Activated CD8-positive, alpha-beta memory T cell treated with anti-CD3 and anti-CD28 coated beads, Interleukin-2, amount 10 ng/mL, durations not matched to agents 7 days and 5 days (primary cell): ENCODE data around the gene INPP5D. TPM values are rescaled to one million over a fixed set of nuclear protein-coding genes. Genes with fewer than 3 reads are reported as not detected.

Experiments
- ATAC-seq: fragments of 150-1000 bp; cut with Tn5 transposase; one replicate; pipeline ENCODE4 v1.10.0; 2021; ENCODE audit warnings: moderate library complexity
- CTCF ChIA-PET: fragments of 350-600 bp; sonication (Branson Sonifier 250); formaldehyde crosslinking; loops from one replicate; lab custom pipeline; 2021; ENCODE audit warnings: antibody characterized with exemption; lab: Charles Lee
- DNase-seq: peaks from one replicate; pipeline ENCODE4 v3.0.0-alpha.2; 2020
- H3K27ac Mint-ChIP-seq: one replicate; pipeline ENCODE4 v1.8.0; 2021; ENCODE audit warnings: mild to moderate bottlenecking, mixed read lengths
- H3K27me3 Mint-ChIP-seq: one replicate; pipeline ENCODE4 v1.8.0; 2021; ENCODE audit warnings: mixed read lengths
- H3K36me3 Mint-ChIP-seq: one replicate; pipeline ENCODE4 v1.8.0; 2021; ENCODE audit warnings: mild to moderate bottlenecking, mixed read lengths
- H3K4me1 Mint-ChIP-seq: one replicate; pipeline ENCODE4 v1.8.0; 2021; ENCODE audit warnings: mixed read lengths
- H3K4me3 Mint-ChIP-seq: one replicate; pipeline ENCODE4 v1.8.0; 2021; ENCODE audit warnings: mild to moderate bottlenecking, moderate library complexity, mixed read lengths
- H3K9me3 Mint-ChIP-seq: one replicate; pipeline ENCODE4 v1.8.0; 2022; ENCODE audit warnings: low read depth, mixed read lengths
- total RNA-seq, 2 experiments: library from RNA; stranded (reverse); gene quantifications; one replicate each; pipeline ENCODE4 v1.2.3, GENCODE V29; 2021

INPP5D gene
- total RNA-seq, 2 experiments from 2014 or later: 140 to 152 TPM

GRCh38 chr2:233023007-233023760 is 37.0 kb upstream of the INPP5D start:
- Mint-ChIP-seq H3K4me1 (no peaks in the 10 kb centered on the region), H3K9me3 (no peaks in the 10 kb centered on the region), H3K27ac (no peak overlapping the region), H3K36me3 (no peaks in the 10 kb centered on the region), H3K4me3 (no peak overlapping the region), H3K27me3 (peaks cover 3% of the 10 kb centered on the region)
- DNase-seq (no peak), ATAC-seq (no peak)
- CTCF ChIA-PET: no interaction called here

GRCh38 chr2:233023761-233024410 is 36.3 kb upstream of the INPP5D start:
- Mint-ChIP-seq H3K36me3 (no peaks in the 10 kb centered on the region), H3K27me3 (peaks cover 4% of the 10 kb centered on the region), H3K9me3 (no peaks in the 10 kb centered on the region), H3K27ac (no peak overlapping the region), H3K4me1 (no peaks in the 10 kb centered on the region), H3K4me3 (no peak overlapping the region)
- CTCF ChIA-PET: no interaction called here
- no peak for ATAC-seq
- DNase-seq: no peak

DNA sequence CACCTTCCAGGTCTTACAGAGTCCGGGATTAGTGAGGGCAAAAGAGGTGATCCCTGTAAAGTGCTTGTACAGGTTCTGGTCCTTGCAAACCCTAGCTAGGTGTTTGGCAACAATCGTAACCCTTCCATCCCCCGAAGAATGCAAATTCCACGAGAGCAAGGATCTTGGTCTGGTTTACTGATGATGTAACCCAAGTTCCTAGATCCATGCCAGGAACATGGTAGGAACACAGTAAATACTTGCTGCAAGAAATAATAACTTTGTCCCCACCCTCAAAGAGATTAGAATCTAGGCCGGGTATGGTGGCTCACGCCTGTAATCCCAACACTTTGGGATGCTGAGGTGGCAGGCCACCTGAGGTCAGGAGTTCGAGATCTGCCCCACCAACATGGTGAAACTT is 34.4 kb upstream of the INPP5D start:
- Mint-ChIP-seq H3K36me3 (no peaks in the 10 kb centered on the region), H3K27me3 (peaks cover 4% of the 10 kb centered on the region), H3K9me3 (no peaks in the 10 kb centered on the region), H3K4me3 (no peak overlapping the region), H3K4me1 (no peaks in the 10 kb centered on the region), H3K27ac (no peak overlapping the region)
- ATAC-seq: no peak
- DNase-seq: no peak
- CTCF ChIA-PET: no interaction called here

DNA sequence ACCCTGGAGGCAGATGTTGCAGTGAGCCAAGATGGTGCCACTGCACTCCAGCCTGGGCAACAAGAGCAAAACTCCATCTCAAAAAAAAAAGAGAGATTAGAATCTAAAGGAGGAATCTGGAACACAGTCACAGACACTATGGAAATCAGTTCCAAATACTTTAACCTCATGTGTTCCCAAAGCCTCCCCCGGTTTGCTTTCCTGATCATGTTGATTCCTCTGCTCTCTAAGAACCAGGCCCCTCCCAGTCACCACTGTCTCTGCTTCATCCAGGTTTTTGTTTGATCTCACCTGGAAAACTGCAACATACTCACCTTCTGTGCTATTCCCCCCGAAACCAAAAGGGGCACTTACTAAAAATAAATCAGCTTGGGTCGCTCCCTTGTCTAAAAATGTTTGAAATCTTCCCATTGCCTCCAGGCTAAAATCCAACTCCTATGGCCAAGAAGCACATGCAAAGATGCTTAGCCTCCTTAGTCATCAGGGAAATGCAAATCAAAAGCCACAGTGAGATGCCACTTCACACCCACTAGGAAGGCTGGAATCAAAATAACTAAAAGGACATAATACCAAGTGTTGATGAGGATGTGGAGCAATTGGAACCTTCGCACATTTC is 33.8 kb upstream of the INPP5D start:
- Mint-ChIP-seq H3K27ac (no peak overlapping the region), H3K9me3 (no peaks in the 10 kb centered on the region), H3K36me3 (no peaks in the 10 kb centered on the region), H3K4me3 (no peak overlapping the region), H3K27me3 (peaks cover 4% of the 10 kb centered on the region), H3K4me1 (no peaks in the 10 kb centered on the region)
- CTCF ChIA-PET: no interaction called here
- no peak for DNase-seq
- no peak for ATAC-seq

DNA sequence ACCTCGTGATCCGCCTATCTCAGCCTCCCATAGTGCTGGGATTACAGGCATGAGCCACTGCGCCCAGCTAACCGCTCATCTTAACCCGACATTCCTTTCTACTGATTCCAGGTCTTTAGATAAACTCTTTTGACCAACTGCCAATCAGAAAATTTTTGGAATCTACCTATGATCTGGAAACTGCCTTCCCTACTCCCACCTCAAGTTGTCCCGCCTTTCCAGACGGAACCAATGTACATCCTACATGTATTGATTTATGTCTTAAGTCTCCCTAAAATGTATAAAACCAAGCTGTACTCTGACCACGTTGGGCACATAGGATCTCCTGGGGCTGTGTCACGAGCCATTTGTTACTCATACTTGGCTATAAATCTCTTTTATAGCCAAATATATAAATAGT is 30.8 kb upstream of the INPP5D start:
- no peaks in the 10 kb centered on the region for H3K4me1 Mint-ChIP-seq
- CTCF ChIA-PET: interaction anchor here (0.6 to 2.0 kb wide), 11 partner anchors 9 to 270 kb away, joined by 3 to 9 read pairs (median 3); partner anchors contain the start of gene INPP5D
- no peak overlapping the region for H3K27ac Mint-ChIP-seq
- H3K9me3 Mint-ChIP-seq: no peaks in the 10 kb centered on the region
- peaks cover 4% of the 10 kb centered on the region for H3K27me3 Mint-ChIP-seq
- ATAC-seq (no peak), DNase-seq (no peak)
- no peaks in the 10 kb centered on the region for H3K36me3 Mint-ChIP-seq
- no peak overlapping the region for H3K4me3 Mint-ChIP-seq

DNA sequence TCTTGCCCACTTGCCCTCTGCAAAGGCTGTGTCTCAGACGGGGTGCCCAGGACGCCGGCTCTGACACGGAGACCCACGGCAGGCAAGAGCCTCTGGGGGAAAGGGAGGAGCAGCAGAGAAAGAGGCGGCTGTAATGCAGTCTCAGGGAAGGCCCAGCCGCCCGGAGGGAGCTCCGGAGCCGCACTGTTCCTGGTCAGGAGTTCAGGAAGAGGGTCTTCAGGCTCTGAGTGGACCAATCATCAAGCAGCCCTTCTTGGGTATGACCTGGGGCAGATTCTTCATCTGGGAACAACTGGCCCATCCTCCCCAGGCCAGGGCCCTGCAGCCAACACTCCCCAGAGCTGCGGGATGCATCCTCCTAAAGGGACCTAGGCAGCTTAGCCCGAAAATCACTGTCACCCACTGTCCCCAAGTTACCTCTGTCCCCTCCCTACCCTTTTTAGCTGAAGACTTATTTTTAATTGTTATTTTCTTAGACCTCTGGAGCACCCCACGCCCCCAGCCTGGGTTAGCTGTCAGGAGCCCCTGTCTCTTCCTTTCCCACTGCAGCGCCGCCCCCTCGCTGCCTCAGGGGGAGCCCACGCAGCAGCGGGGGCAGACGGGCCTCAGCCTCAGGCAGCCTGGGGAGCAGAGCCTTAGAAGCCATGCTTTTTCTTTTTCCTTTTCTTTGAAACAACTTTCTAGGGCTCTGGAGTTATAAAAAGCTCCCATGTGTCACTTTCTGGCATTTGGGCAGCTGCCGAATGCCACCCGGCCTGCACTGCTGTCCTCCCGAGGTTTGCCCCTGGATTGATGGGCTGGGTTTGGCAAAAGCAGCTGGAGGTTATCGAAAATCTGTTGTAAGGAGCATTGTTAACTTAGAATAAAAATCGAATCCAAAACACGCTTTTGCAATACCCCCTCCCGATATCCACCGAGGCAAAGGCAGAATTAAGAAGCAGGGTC is 28.3 kb upstream of the INPP5D start:
- no peak overlapping the region for H3K27ac Mint-ChIP-seq
- ATAC-seq: no peak
- no peaks in the 10 kb centered on the region for H3K4me1 Mint-ChIP-seq
- H3K4me3 Mint-ChIP-seq: no peak overlapping the region
- H3K36me3 Mint-ChIP-seq: no peaks in the 10 kb centered on the region
- no peaks in the 10 kb centered on the region for H3K9me3 Mint-ChIP-seq
- H3K27me3 Mint-ChIP-seq: peaks cover 4% of the 10 kb centered on the region
- CTCF ChIA-PET: interaction anchor here (0.9 to 3.3 kb wide), 2 partner anchors 15 to 22 kb away, joined by 3 to 12 read pairs; no protein-coding TSS in a partner anchor
- no peak for DNase-seq

GRCh38 chr2:233032551-233033320 is 27.4 kb upstream of the INPP5D start, which contains the start of gene NEU2:
Gene NEU2 (plus strand): TSS chr2:233032672. CDS start chr2:233032672, 0 bp downstream.
- H3K4me1 Mint-ChIP-seq: no peaks in the 10 kb centered on the region
- peaks cover 4% of the 10 kb centered on the region for H3K27me3 Mint-ChIP-seq
- no peak for DNase-seq
- no peak within 1 kb of the TSS for H3K27ac Mint-ChIP-seq
- H3K9me3 Mint-ChIP-seq: no peaks in the 10 kb centered on the region
- no peak within 1 kb of the TSS for H3K4me3 Mint-ChIP-seq
- no peaks in the 10 kb centered on the region for H3K36me3 Mint-ChIP-seq
- CTCF ChIA-PET: interaction anchor here (3.3 kb wide), 1 partner anchor 21 kb away, joined by 12 read pairs; no protein-coding TSS in a partner anchor
- no peak for ATAC-seq

GRCh38 chr2:233033672-233034071 is 26.5 kb upstream of the INPP5D start:
- CTCF ChIA-PET: interaction anchor here (3.3 kb wide), 1 partner anchor 20 kb away, joined by 12 read pairs; no protein-coding TSS in a partner anchor
- H3K27me3 Mint-ChIP-seq: no peaks in the 10 kb centered on the region

GRCh38 chr2:233034091-233034882 is 25.9 kb upstream of the INPP5D start:
- Mint-ChIP-seq H3K4me1 (no peaks in the 10 kb centered on the region), H3K36me3 (no peaks in the 10 kb centered on the region), H3K27ac (no peak overlapping the region), H3K27me3 (no peaks in the 10 kb centered on the region), H3K4me3 (no peak overlapping the region), H3K9me3 (no peaks in the 10 kb centered on the region)
- CTCF ChIA-PET: no interaction called here
- DNase-seq: no peak
- ATAC-seq: no peak

More at GRCh38 chr2:233033672-233034071, 26.5 kb upstream of the INPP5D start:
- no peak overlapping the region for H3K27ac Mint-ChIP-seq
- no peaks in the 10 kb centered on the region for H3K36me3 Mint-ChIP-seq
- H3K4me3 Mint-ChIP-seq: no peak overlapping the region
- ATAC-seq: no peak
- no peaks in the 10 kb centered on the region for H3K4me1 Mint-ChIP-seq
- no peaks in the 10 kb centered on the region for H3K9me3 Mint-ChIP-seq
- no peak for DNase-seq

GRCh38 chr2:233035426-233036161 is 24.5 kb upstream of the INPP5D start:
- CTCF ChIA-PET: no interaction called here
- H3K9me3 Mint-ChIP-seq: no peaks in the 10 kb centered on the region
- no peak for ATAC-seq
- no peak overlapping the region for H3K27ac Mint-ChIP-seq
- no peaks in the 10 kb centered on the region for H3K27me3 Mint-ChIP-seq
- no peaks in the 10 kb centered on the region for H3K36me3 Mint-ChIP-seq
- H3K4me3 Mint-ChIP-seq: no peak overlapping the region
- no peak for DNase-seq
- H3K4me1 Mint-ChIP-seq: no peaks in the 10 kb centered on the region

GRCh38 chr2:233036162-233036838 is 23.8 kb upstream of the INPP5D start:
- no peak for DNase-seq
- CTCF ChIA-PET: no interaction called here
- H3K9me3 Mint-ChIP-seq: no peaks in the 10 kb centered on the region
- no peaks in the 10 kb centered on the region for H3K36me3 Mint-ChIP-seq
- H3K27ac Mint-ChIP-seq: no peak overlapping the region
- no peak overlapping the region for H3K4me3 Mint-ChIP-seq
- H3K4me1 Mint-ChIP-seq: no peaks in the 10 kb centered on the region
- no peak for ATAC-seq
- H3K27me3 Mint-ChIP-seq: no peaks in the 10 kb centered on the region
